Right atrium auricular region (tissue), 2 donors: ENCODE measurements around the gene PARP1. TPM values are rescaled to one million over a fixed set of nuclear protein-coding genes. Genes with fewer than 3 reads are reported as not detected.
A peak's percentile ranks its signal among the peaks of the same experiment; 100 is the strongest.

Experiments
- DNase-seq: peaks from one replicate; pipeline ENCODE4 v3.0.0-alpha.2; 2019; ENCODE audit warnings: low spot score
- H3K27ac ChIP-seq, 2 donors: fragments of 200-600 bp; sonication (generic); 1 replicate in 1 of 2; 2 replicates in 1 of 2; pipeline ENCODE4 v1.5.1; 2016 to 2019
- H3K27me3 ChIP-seq, 2 donors: fragments of 200-600 bp; sonication (generic); one replicate each; pipeline versions ENCODE4 v1.5.1 to v1.6.0; 2017 to 2019
- H3K36me3 ChIP-seq: fragments of 200-600 bp; sonication (generic); one replicate; pipeline ENCODE4 v1.5.1; 2016
- H3K4me1 ChIP-seq, 2 donors: fragments of 200-600 bp; sonication (generic); one replicate each; pipeline versions ENCODE4 v1.5.1 to v1.6.0; 2017 to 2019
- H3K4me3 ChIP-seq, 2 donors: fragments of 200-600 bp; sonication (generic); 1 replicate in 1 of 2; 2 replicates in 1 of 2; pipeline ENCODE4 v1.5.1; 2017 to 2019; ENCODE audit warnings: mild to moderate bottlenecking in 1 of 2, moderate library complexity in 1 of 2
- H3K9me3 ChIP-seq, 2 donors: fragments of 200-600 bp; sonication (generic); one replicate each; pipeline ENCODE4 v1.5.1; 2019
- CTCF ChIP-seq, 2 donors: fragments of 200-600 bp; sonication (generic); IDR thresholded peaks; one replicate each; pipeline ENCODE4 v1.5.1; 2019; ENCODE audit warnings: antibody characterized with exemption in 2 of 2
- total RNA-seq, 2 donors: library from RNA; depleted of rRNA; stranded (reverse); fragments of >200 nt; gene quantifications; one replicate each; pipeline ENCODE4 v1.1.0, GENCODE V29; 2016

Gene PARP1
- total RNA-seq, 2 donors from 2014 or later = 68.0 to 70.6 TPM

- peak; percentile 62 for DNase-seq
- Histone ChIP-seq H3K27me3 (no peaks in the 10 kb centered on the region), H3K4me3 (no peak overlapping the region), H3K4me1 (peaks cover 0 to 23% of the 10 kb centered on the region in 2 donors), H3K27ac (peak overlapping the region; percentile 13 to 61), H3K36me3 (peaks cover 96% of the 10 kb centered on the region), H3K9me3 (no peaks in the 10 kb centered on the region)
- peak in 1 of 2 donors; percentile 29 for TF ChIP-seq CTCF (IDR thresholded peaks at IDR 0.05)
Observed at GRCh38 chr1:226364514-226364899, 43.4 kb downstream of the PARP1 start.

- H3K4me3 ChIP-seq = no peak overlapping the region
- DNase-seq = no peak
- H3K27me3 ChIP-seq = no peaks in the 10 kb centered on the region
- no peak for TF ChIP-seq CTCF (IDR thresholded peaks at IDR 0.05)
- H3K4me1 ChIP-seq = peaks cover 0 to 23% of the 10 kb centered on the region in 2 donors
- H3K9me3 ChIP-seq = no peaks in the 10 kb centered on the region
- peak overlapping the region; percentile 13 to 61 for H3K27ac ChIP-seq
- H3K36me3 ChIP-seq = peaks cover 90% of the 10 kb centered on the region
Observed at GRCh38 chr1:226363801-226364513, 43.9 kb downstream of the PARP1 start.

- DNase-seq = no peak
- Histone ChIP-seq H3K27ac (no peak overlapping the region), H3K4me1 (peaks cover 0 to 23% of the 10 kb centered on the region in 2 donors), H3K36me3 (peaks cover 88% of the 10 kb centered on the region), H3K27me3 (no peaks in the 10 kb centered on the region), H3K4me3 (no peak overlapping the region), H3K9me3 (no peaks in the 10 kb centered on the region)
- TF ChIP-seq CTCF (IDR thresholded peaks at IDR 0.05) = no peak
Observed at GRCh38 chr1:226362891-226363447, 44.9 kb downstream of the PARP1 start.

- no peak overlapping the region for H3K4me3 ChIP-seq
- no peak for DNase-seq
- no peak for TF ChIP-seq CTCF (IDR thresholded peaks at IDR 0.05)
- no peak overlapping the region for H3K27ac ChIP-seq
- no peaks in the 10 kb centered on the region for H3K27me3 ChIP-seq
- H3K36me3 ChIP-seq = peaks cover 83% of the 10 kb centered on the region
- no peaks in the 10 kb centered on the region for H3K9me3 ChIP-seq
- H3K4me1 ChIP-seq = peaks cover 0 to 23% of the 10 kb centered on the region in 2 donors
Observed at GRCh38 chr1:226362361-226362760, 45.5 kb downstream of the PARP1 start.

GRCh38 chr1:226360106-226360746 lies 47.7 kb downstream of the PARP1 start:
- Histone ChIP-seq H3K9me3 (no peaks in the 10 kb centered on the region), H3K4me1 (peaks cover 0 to 38% of the 10 kb centered on the region in 2 donors), H3K36me3 (peaks cover 62% of the 10 kb centered on the region), H3K27me3 (no peaks in the 10 kb centered on the region), H3K4me3 (no peak overlapping the region), H3K27ac (no peak overlapping the region)
- no peak for DNase-seq
- no peak for TF ChIP-seq CTCF (IDR thresholded peaks at IDR 0.05)
